Activated naive CD8-positive, alpha-beta T cell treated with anti-CD3 and anti-CD28 coated beads, Interleukin-2, amount 50 U/mL, for 24 hours (primary cell): Measurements from ENCODE around the gene TUBG2.
A peak's percentile ranks its signal among the peaks of the same experiment; 100 is the strongest.

Experiments
- ATAC-seq: fragments of 150-1000 bp; cut with Tn5 transposase; one replicate; pipeline ENCODE4 v1.10.0; 2021
- DNase-seq: peaks from one replicate; pipeline ENCODE4 v3.0.0; 2021
- H3K27ac Mint-ChIP-seq: one replicate; pipeline ENCODE4 v1.8.0; 2021; ENCODE audit warnings: mild to moderate bottlenecking, mixed read lengths
- H3K27me3 Mint-ChIP-seq: one replicate; pipeline ENCODE4 v1.8.0; 2021; ENCODE audit warnings: mixed read lengths
- H3K36me3 Mint-ChIP-seq: one replicate; pipeline ENCODE4 v1.8.0; 2021; ENCODE audit warnings: low read depth, mixed read lengths
- H3K4me1 Mint-ChIP-seq: one replicate; pipeline ENCODE4 v1.8.0; 2021; ENCODE audit warnings: mixed read lengths
- H3K4me3 Mint-ChIP-seq: one replicate; pipeline ENCODE4 v1.8.0; 2021; ENCODE audit warnings: mild to moderate bottlenecking, moderate library complexity, mixed read lengths
- H3K9me3 Mint-ChIP-seq: one replicate; pipeline ENCODE4 v1.8.0; 2021; ENCODE audit warnings: mixed read lengths

Gene TUBG2

GRCh38 chr17:42678951-42679491, 19.9 kb downstream of the TUBG2 start:
- Mint-ChIP-seq H3K27me3 (peaks cover 54% of the 10 kb centered on the region), H3K4me1 (peaks cover 66% of the 10 kb centered on the region), H3K4me3 (peak overlapping the region; percentile 74), H3K36me3 (no peaks in the 10 kb centered on the region), H3K27ac (peak overlapping the region; percentile 46), H3K9me3 (no peaks in the 10 kb centered on the region)
- peak; percentile 17 for ATAC-seq
- peak; percentile 52 for DNase-seq

GRCh38 chr17:42679492-42680330, 20.6 kb downstream of the TUBG2 start:
- peaks cover 59% of the 10 kb centered on the region for H3K4me1 Mint-ChIP-seq
- no peaks in the 10 kb centered on the region for H3K36me3 Mint-ChIP-seq
- H3K9me3 Mint-ChIP-seq: no peaks in the 10 kb centered on the region
- ATAC-seq (peak; percentile 52), DNase-seq (peak; percentile 77)
- peaks cover 52% of the 10 kb centered on the region for H3K27me3 Mint-ChIP-seq
- peak overlapping the region; percentile 46 for H3K27ac Mint-ChIP-seq
- H3K4me3 Mint-ChIP-seq: peak overlapping the region; percentile 74

GRCh38 chr17:42680331-42680808, 21.3 kb downstream of the TUBG2 start:
- no peaks in the 10 kb centered on the region for H3K9me3 Mint-ChIP-seq
- H3K36me3 Mint-ChIP-seq: no peaks in the 10 kb centered on the region
- no peak overlapping the region for H3K27ac Mint-ChIP-seq
- H3K4me1 Mint-ChIP-seq: peaks cover 59% of the 10 kb centered on the region
- ATAC-seq: no peak
- no peak overlapping the region for H3K4me3 Mint-ChIP-seq
- no peak for DNase-seq
- peaks cover 46% of the 10 kb centered on the region for H3K27me3 Mint-ChIP-seq

GRCh38 chr17:42681976-42682721, 23.1 kb downstream of the TUBG2 start, which contains the start of gene CNTNAP1:
CNTNAP1 (plus strand) TSS chr17:42682531; CDS start chr17:42682830, 299 bp downstream.
- ATAC-seq (no peak), DNase-seq (no peak)
- Mint-ChIP-seq H3K27me3 (peaks cover 44% of the 10 kb centered on the region), H3K27ac (peak within 1 kb of the TSS; percentile 50), H3K4me3 (peak within 1 kb of the TSS; percentile 57), H3K4me1 (peaks cover 52% of the 10 kb centered on the region), H3K9me3 (no peaks in the 10 kb centered on the region), H3K36me3 (no peaks in the 10 kb centered on the region)

- Mint-ChIP-seq H3K9me3 (no peaks in the 10 kb centered on the region), H3K36me3 (no peaks in the 10 kb centered on the region), H3K27me3 (peaks cover 44% of the 10 kb centered on the region), H3K4me3 (peak overlapping the region; percentile 57), H3K27ac (no peak overlapping the region), H3K4me1 (peaks cover 45% of the 10 kb centered on the region)
- no peak for ATAC-seq
- peak; percentile 34 for DNase-seq
Measured at GRCh38 chr17:42682722-42683403, 23.8 kb downstream of the TUBG2 start.

- ATAC-seq (no peak), DNase-seq (no peak)
- Mint-ChIP-seq H3K4me1 (peaks cover 42% of the 10 kb centered on the region), H3K4me3 (peak overlapping the region; percentile 8), H3K27ac (no peak overlapping the region), H3K36me3 (no peaks in the 10 kb centered on the region), H3K9me3 (no peaks in the 10 kb centered on the region), H3K27me3 (peaks cover 44% of the 10 kb centered on the region)
Measured at GRCh38 chr17:42683407-42684034, 24.4 kb downstream of the TUBG2 start.

- no peak for DNase-seq
- ATAC-seq: no peak
- H3K4me1 Mint-ChIP-seq: peaks cover 28% of the 10 kb centered on the region
- no peaks in the 10 kb centered on the region for H3K36me3 Mint-ChIP-seq
- H3K27ac Mint-ChIP-seq: no peak overlapping the region
- H3K27me3 Mint-ChIP-seq: peaks cover 41% of the 10 kb centered on the region
- no peak overlapping the region for H3K4me3 Mint-ChIP-seq
- no peaks in the 10 kb centered on the region for H3K9me3 Mint-ChIP-seq
Measured at GRCh38 chr17:42684929-42685556, 26.0 kb downstream of the TUBG2 start.

- Mint-ChIP-seq H3K9me3 (no peaks in the 10 kb centered on the region), H3K4me1 (peaks cover 24% of the 10 kb centered on the region), H3K4me3 (no peak overlapping the region), H3K27ac (no peak overlapping the region), H3K36me3 (no peaks in the 10 kb centered on the region), H3K27me3 (peaks cover 38% of the 10 kb centered on the region)
- DNase-seq (no peak), ATAC-seq (no peak)
Measured at GRCh38 chr17:42685831-42686230, 26.7 kb downstream of the TUBG2 start.

GRCh38 chr17:42686520-42687128, 27.5 kb downstream of the TUBG2 start:
- Mint-ChIP-seq H3K27ac (no peak overlapping the region), H3K9me3 (no peaks in the 10 kb centered on the region), H3K36me3 (no peaks in the 10 kb centered on the region), H3K4me3 (no peak overlapping the region), H3K4me1 (peaks cover 18% of the 10 kb centered on the region), H3K27me3 (peaks cover 33% of the 10 kb centered on the region)
- DNase-seq (no peak), ATAC-seq (no peak)

- no peak overlapping the region for H3K27ac Mint-ChIP-seq
- no peak overlapping the region for H3K4me3 Mint-ChIP-seq
- ATAC-seq (no peak), DNase-seq (no peak)
- peaks cover 7% of the 10 kb centered on the region for H3K4me1 Mint-ChIP-seq
- peaks cover 23% of the 10 kb centered on the region for H3K27me3 Mint-ChIP-seq
- H3K9me3 Mint-ChIP-seq: no peaks in the 10 kb centered on the region
- H3K36me3 Mint-ChIP-seq: no peaks in the 10 kb centered on the region
Measured at GRCh38 chr17:42687707-42688320, 28.7 kb downstream of the TUBG2 start.

GRCh38 chr17:42690596-42690995, 31.5 kb downstream of the TUBG2 start:
- no peaks in the 10 kb centered on the region for H3K9me3 Mint-ChIP-seq
- no peak overlapping the region for H3K27ac Mint-ChIP-seq
- H3K4me1 Mint-ChIP-seq: no peaks in the 10 kb centered on the region
- ATAC-seq: no peak
- H3K27me3 Mint-ChIP-seq: peaks cover 5% of the 10 kb centered on the region
- DNase-seq: no peak
- peaks cover 1% of the 10 kb centered on the region for H3K36me3 Mint-ChIP-seq
- no peak overlapping the region for H3K4me3 Mint-ChIP-seq

GRCh38 chr17:42691021-42691545, 32.0 kb downstream of the TUBG2 start:
- no peak for DNase-seq
- Mint-ChIP-seq H3K4me1 (no peaks in the 10 kb centered on the region), H3K27me3 (no peaks in the 10 kb centered on the region), H3K27ac (no peak overlapping the region), H3K4me3 (no peak overlapping the region), H3K36me3 (peaks cover 1% of the 10 kb centered on the region), H3K9me3 (no peaks in the 10 kb centered on the region)
- peak; percentile 22 for ATAC-seq

- Mint-ChIP-seq H3K27ac (no peak overlapping the region), H3K27me3 (no peaks in the 10 kb centered on the region), H3K4me1 (no peaks in the 10 kb centered on the region), H3K4me3 (no peak overlapping the region), H3K36me3 (peaks cover 1% of the 10 kb centered on the region), H3K9me3 (no peaks in the 10 kb centered on the region)
- DNase-seq: no peak
- no peak for ATAC-seq
Measured at GRCh38 chr17:42692489-42692888, 33.4 kb downstream of the TUBG2 start.
